Measurements from ENCODE around the gene SFXN5. TPM values are rescaled to one million over a fixed set of nuclear protein-coding genes. Genes with fewer than 3 reads are reported as not detected.
A peak's percentile ranks its signal among the peaks of the same experiment; 100 is the strongest.

The SFXN5 gene
- polyA plus RNA-seq, 1 donor (not counting 4 experiments of a cell fraction or from before 2014, with no cell fraction given): 6.3 TPM

- Histone ChIP-seq H3K36me3 (ENCODE audit: control insufficient read depth in 2 of 2, extremely low read depth in 1 of 2, insufficient read depth in 2 of 2, low read length in 2 of 2) (no peaks in the 10 kb centered on the region), H3K9ac (ENCODE audit: control insufficient read depth, extremely low read depth, insufficient read depth, low read length) (no peak overlapping the region), H3K27ac (ENCODE audit: control insufficient read depth, insufficient read depth, low read length) (no peak overlapping the region), H3K9me3 (ENCODE audit: control insufficient read depth, low read depth, low read length) (no peaks in the 10 kb centered on the region), H3K4me1 (ENCODE audit: control insufficient read depth, extremely low read depth, insufficient read depth, low read length) (peaks cover 10% of the 10 kb centered on the region), H3K4me2 (ENCODE audit: control insufficient read depth, extremely low read depth, insufficient read depth, low read depth, low read length) (peak overlapping the region; percentile 41), H2AFZ (ENCODE audit: control insufficient read depth, low read length) (no peak overlapping the region), H4K20me1 (ENCODE audit: control insufficient read depth, extremely low read depth, insufficient read depth, low read length) (peaks cover 10% of the 10 kb centered on the region), H3K79me2 (ENCODE audit: control insufficient read depth, insufficient read depth, low read length) (no peaks in the 10 kb centered on the region), H3K4me3 (ENCODE audit: control insufficient read depth in 2 of 3, extremely low read depth in 1 of 3, insufficient read depth in 2 of 3, low read depth in 1 of 3, low read length in 3 of 3) (no peak overlapping the region), H3K9me1 (ENCODE audit: control insufficient read depth, extremely low read depth, insufficient read depth, low read length) (no peaks in the 10 kb centered on the region), H3K27me3 (ENCODE audit: control insufficient read depth, extremely low read depth, insufficient read depth, low read length) (peaks cover 100% of the 10 kb centered on the region)
- FAIRE-seq: no peak
- dilution Hi-C loops (cut with MboI; ENCODE audit: extremely low pct_ligation_motif_present, low sequenced_read_pairs): no loop called here
- DNase-seq (ENCODE audit: low read depth, low spot score): no peak
- TF ChIP-seq CTCF (optimal IDR thresholded peaks at IDR 0.05 in 1 of 3, IDR thresholded peaks at IDR 0.05 in 1 of 3, conservative IDR thresholded peaks at IDR 0.05 in 1 of 3; ENCODE audit: extremely low read depth in 1 of 3, insufficient read depth in 2 of 3, low read length in 3 of 3) (no peak), EZH2 (IDR thresholded peaks at IDR 0.05; ENCODE audit: low read length) (peak; percentile 76)
Observed at GRCh38 chr2:72923833-72924352, 147.6 kb downstream of the SFXN5 start.

GRCh38 chr2:72921853-72922252 is 149.7 kb downstream of the SFXN5 start:
- H3K9me1 ChIP-seq (ENCODE audit: control insufficient read depth, extremely low read depth, insufficient read depth, low read length): no peaks in the 10 kb centered on the region
- no peak overlapping the region for H3K9ac ChIP-seq (ENCODE audit: control insufficient read depth, extremely low read depth, insufficient read depth, low read length)
- TF ChIP-seq CTCF (optimal IDR thresholded peaks at IDR 0.05 in 1 of 3, IDR thresholded peaks at IDR 0.05 in 1 of 3, conservative IDR thresholded peaks at IDR 0.05 in 1 of 3; ENCODE audit: extremely low read depth in 1 of 3, insufficient read depth in 2 of 3, low read length in 3 of 3) (no peak), EZH2 (IDR thresholded peaks at IDR 0.05; ENCODE audit: low read length) (no peak)
- no peak overlapping the region for H3K27ac ChIP-seq (ENCODE audit: control insufficient read depth, insufficient read depth, low read length)
- H3K27me3 ChIP-seq (ENCODE audit: control insufficient read depth, extremely low read depth, insufficient read depth, low read length): peaks cover 95% of the 10 kb centered on the region
- peaks cover 20% of the 10 kb centered on the region for H3K4me1 ChIP-seq (ENCODE audit: control insufficient read depth, extremely low read depth, insufficient read depth, low read length)
- H3K4me3 ChIP-seq (ENCODE audit: control insufficient read depth in 2 of 3, extremely low read depth in 1 of 3, insufficient read depth in 2 of 3, low read depth in 1 of 3, low read length in 3 of 3): no peak overlapping the region
- H3K36me3 ChIP-seq (ENCODE audit: control insufficient read depth in 2 of 2, extremely low read depth in 1 of 2, insufficient read depth in 2 of 2, low read length in 2 of 2): no peaks in the 10 kb centered on the region
- H2AFZ ChIP-seq (ENCODE audit: control insufficient read depth, low read length): no peak overlapping the region
- H3K4me2 ChIP-seq (ENCODE audit: control insufficient read depth, extremely low read depth, insufficient read depth, low read depth, low read length): no peak overlapping the region
- H3K9me3 ChIP-seq (ENCODE audit: control insufficient read depth, low read depth, low read length): no peaks in the 10 kb centered on the region
- H3K79me2 ChIP-seq (ENCODE audit: control insufficient read depth, insufficient read depth, low read length): no peaks in the 10 kb centered on the region
- peaks cover 13% of the 10 kb centered on the region for H4K20me1 ChIP-seq (ENCODE audit: control insufficient read depth, extremely low read depth, insufficient read depth, low read length)
- DNase-seq (ENCODE audit: low read depth, low spot score) (no peak), FAIRE-seq (no peak)
- dilution Hi-C loops (cut with MboI; ENCODE audit: extremely low pct_ligation_motif_present, low sequenced_read_pairs): no loop called here
